Iris pigment epithelial cell (primary cell): ENCODE measurements around the gene CLRN1.
A peak's percentile ranks its signal among the peaks of the same experiment; 100 is the strongest.

Experiments
- DNase-seq: peaks from one replicate; pipeline ENCODE4 v3.0.0-alpha.2; 2011; ENCODE audit warnings: low read depth

Gene CLRN1

DNA sequence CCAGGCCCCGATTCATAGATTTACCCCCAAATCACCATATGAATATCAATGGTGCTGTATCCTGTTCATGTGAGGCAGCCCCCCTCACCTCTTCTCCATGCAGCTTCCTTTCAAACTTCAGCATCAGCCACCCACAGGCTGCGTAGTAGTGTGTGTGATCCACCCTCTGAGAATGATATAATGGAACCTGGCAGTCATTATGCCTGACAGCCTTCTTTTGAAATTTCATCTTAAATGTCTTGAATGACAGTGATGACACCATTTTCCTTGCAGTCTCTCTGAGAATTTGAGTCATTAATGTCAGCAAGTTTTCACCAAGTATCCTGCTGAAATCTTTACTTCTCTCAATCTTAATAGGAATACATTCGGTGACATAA, 3.5 kb upstream of the CLRN1 start:
- DNase-seq = no peak

- no peak for DNase-seq
Observed at GRCh38 chr3:150975086-150975991, 2.8 kb upstream of the CLRN1 start.

- peak; percentile 69 for DNase-seq
Observed at GRCh38 chr3:150970665-150971324, 1.7 kb downstream of the CLRN1 start.

- no peak for DNase-seq
Observed at GRCh38 chr3:150968341-150969035, 4.0 kb downstream of the CLRN1 start.

GRCh38 chr3:150965436-150965835, 7.1 kb downstream of the CLRN1 start:
- no peak for DNase-seq

- DNase-seq = no peak
Observed at GRCh38 chr3:150961949-150962348, 10.6 kb downstream of the CLRN1 start.

GRCh38 chr3:150960708-150961684, 11.5 kb downstream of the CLRN1 start:
- DNase-seq = no peak

DNA sequence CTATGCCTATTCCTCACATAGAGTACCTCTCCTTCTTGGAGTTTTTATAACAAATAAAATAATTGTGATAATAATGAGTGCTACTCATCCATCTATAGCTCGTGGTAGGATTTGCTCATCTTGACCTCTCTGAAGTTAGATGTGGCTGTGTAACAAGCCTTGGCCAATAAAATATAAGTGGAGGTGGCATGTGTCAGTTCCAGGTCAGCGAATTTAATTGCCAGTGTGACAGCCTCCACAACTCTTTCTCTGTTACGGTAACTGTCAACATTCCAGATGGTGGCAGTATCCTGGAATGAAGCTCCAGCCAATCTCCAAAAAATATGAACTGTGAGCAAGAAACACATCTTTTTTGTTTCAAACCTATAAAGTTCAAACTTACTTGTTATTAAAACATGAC, 13.8 kb downstream of the CLRN1 start:
- DNase-seq = no peak

DNA sequence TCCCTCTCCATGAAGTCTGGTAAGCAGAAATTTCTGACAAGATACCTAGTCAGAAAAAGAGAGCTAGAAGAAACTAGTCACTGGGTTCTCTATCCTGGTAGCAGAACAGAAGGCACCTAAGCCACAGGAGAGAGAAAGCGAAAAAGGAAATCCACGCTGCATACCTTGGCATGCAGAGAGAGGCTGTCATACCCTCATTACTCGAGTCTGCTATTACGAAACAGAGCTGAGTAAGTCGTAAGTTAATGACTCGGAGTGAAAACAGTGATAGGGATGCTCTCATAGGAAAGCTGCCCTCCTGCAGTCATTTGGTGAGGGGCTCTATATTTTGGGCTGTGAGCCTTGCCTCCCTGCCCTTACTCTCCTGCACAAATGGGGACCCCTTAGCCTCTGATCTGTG, 16.2 kb downstream of the CLRN1 start:
- DNase-seq = peak; percentile 75

- DNase-seq = no peak
Observed at GRCh38 chr3:150951923-150952322, 20.6 kb downstream of the CLRN1 start.

GRCh38 chr3:150945226-150946032, 27.1 kb downstream of the CLRN1 start:
- DNase-seq = peak; percentile 89

DNA sequence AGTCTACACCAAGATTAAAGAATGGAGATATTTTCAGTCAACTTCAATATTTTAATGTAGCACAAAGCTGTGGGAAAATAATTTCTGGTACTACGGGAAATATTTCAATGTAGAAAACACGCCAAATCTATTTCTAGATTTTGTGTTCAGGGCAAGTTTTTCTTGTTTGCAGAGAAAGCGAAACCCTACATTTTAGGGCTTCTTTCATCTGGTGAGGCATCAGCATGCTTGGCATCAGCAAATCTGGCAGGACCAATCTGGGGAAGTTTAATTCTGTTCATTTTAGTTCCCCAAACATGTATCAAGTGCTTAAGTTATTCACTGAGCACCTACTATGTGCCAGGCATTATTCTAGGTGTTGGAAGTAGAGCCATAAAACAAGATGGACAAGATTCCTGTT, 30.3 kb downstream of the CLRN1 start:
- no peak for DNase-seq

- no peak for DNase-seq
Observed at GRCh38 chr3:150936693-150937092, 35.8 kb downstream of the CLRN1 start.

DNA sequence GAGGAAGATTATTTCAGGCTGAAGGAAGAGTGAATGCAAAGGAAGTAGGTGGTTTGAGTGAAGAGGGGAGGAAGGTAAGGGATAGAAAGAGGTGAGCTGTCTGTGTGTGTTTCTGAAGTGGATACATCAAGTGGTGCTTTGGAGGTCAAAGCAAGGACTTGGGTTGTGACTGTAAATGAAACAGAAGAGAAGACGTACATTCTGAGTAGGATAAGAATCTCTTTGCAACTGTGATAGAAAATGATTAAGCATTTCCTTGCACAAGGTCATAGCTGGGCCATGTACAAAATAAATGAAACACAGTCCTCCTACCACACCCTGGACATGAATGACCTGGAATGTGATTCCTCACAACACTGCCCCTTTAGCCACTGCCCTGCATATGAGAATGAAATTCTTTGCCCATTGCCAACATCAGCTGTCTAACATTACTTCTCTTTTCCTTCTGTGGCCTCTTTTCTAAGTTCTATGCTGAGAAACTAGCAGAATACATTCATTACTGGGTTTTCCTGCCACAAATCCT, 39.0 kb downstream of the CLRN1 start:
- DNase-seq = peak; percentile 25

DNA sequence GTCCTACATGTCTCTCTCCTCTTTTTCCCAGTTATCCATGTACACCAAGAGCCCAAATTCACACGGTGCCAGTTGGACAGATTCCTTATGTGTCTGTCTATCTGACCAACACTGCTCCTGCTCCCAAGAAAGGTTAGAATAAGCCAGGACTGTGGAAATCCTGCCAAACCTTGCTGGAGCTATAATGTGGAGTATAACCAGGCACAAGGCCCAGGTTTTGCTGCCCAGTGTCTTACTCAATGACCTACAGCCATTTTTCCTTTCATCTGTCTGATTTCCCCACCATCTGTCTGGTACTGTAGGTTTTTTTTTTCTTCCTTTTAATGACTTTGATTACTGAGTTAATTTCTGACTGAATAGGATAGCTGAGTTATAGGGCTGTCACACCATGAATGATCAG, 40.8 kb downstream of the CLRN1 start:
- DNase-seq = no peak

- DNase-seq = no peak
Observed at GRCh38 chr3:150930839-150931238, 41.7 kb downstream of the CLRN1 start.

DNA sequence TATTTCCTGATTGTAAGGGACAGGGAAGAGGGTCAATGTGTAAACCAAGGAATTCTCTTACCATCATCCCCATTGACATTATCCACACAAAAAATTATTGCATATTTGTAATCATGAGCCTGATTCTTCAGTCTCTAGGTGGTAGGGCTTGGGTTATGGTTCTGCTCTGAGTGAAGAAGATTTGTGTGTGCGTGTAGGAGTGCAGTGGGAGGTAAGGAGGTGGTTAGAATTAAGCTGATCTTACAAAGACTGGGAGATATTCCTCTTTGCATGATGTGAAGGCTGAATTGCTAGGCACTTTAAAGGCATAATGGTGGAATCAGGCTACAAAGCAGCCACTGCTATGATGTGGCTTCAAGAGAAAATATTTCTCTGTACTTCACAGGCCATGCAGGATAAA, 44.3 kb downstream of the CLRN1 start:
- DNase-seq = no peak

DNA sequence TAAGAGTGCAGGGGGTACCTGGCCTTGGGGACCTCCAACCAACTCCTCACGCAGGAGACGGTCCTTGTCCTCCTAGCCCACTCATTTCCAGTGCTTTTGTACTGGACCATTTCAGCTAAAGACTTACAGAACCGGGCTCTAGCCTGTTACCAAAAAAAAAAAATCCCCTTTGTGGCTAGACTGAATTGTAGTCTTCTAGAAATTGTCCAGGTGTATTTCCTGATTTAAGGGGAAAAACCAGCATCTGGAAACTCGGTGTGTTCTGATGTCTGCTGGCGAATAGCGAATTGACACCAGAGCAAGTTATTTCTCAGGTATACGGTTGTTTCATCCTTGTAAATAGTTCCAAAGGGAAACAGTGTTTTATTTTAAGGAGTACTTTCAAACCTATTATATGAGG, 46.2 kb downstream of the CLRN1 start:
- no peak for DNase-seq

DNA sequence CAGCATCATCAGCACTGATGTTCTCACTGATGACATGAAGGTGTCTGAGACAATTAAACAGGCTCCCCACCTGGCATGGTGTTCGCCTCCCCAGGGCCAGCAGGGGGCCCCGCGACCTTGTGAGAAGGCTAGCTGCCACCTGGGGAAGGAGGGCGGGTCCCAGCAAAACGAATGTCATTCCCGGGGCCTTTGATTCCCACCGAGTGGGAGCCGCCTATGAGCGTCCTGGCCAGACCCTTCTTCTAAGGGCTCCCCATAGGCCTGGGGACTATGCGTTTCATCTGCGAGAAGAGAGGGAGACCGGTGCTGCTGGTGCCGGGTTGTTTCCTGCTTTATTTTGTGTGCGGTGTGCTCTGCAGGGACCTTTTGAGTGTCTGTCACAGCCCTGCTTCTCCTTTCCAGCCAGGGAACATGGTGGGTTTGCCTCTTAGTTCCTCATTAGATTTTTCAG, 46.8 kb downstream of the CLRN1 start:
- DNase-seq = peak; percentile 28

DNA sequence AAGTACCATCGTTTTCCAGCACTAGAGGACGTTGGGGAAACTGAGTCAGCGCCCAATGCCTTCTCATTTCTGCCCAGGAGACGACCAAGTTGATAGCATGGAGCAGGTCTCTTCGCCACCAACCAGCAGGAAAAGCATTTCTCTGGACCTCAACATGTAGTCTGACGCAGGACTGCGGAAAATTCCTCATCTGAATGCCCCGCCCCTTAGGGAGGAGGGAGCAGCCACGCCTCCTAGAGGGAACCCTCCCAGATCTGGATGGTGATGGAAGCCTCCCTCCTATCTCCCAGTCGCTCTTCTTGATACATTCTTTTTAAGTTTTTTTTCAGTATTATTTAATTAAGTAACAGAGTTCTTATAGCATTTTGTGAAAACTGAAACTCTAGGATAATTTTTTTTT, 49.9 kb downstream of the CLRN1 start:
- DNase-seq = no peak

DNA sequence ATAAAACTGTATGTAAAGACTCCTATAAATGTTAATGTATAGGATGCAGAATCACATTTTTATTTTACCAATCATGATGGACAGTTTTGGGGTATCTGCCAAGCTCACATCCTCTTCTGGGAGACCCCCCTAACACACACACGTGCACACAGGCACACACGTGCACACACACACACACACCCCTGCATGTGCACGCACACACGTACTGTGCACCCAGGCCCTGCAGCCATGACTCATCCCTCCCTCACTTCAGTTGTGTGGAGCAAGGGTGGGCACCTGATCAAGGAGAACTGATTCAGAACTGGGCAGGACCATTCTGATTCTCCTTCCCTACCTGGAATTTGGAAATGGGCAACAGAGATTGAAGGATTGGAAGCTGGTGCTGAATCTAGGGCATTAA, 51.3 kb downstream of the CLRN1 start:
- DNase-seq = no peak
